AML-193 (cell line): Measurements from ENCODE around the gene NMBR.
"Not testable (repeated sequence)": the region's sequence is repeated elsewhere in the genome, so short reads cannot be mapped to it uniquely, and the experiment has no call there.

Experiments
- DNase-seq, 2 experiments: peaks; one replicate each; lab custom pipeline; 2025; lab: John Stamatoyannopoulos, UW

Gene NMBR

DNA sequence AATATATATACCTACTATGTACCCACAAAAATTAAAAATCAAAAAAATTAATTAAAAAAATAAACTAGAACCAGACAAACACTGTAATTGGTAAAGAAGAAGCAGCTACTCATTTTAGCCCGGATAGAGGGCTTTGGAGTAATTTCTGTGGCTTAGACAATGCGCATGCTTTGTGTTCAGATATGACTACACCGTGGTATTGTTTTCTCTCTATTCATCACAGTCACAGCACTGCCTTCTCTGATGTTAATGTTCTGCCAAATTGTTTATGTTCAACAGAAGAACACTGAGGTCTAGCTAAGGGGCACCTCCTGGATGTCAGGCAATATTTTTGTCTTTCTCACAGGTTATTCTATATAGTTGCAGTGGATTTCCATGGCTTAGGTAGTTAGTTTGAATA is 91.7 kb downstream of the NMBR start:
- no peak for DNase-seq

- DNase-seq = no peak
Observed at GRCh38 chr6:142051404-142051803, 95.5 kb downstream of the NMBR start.

DNA sequence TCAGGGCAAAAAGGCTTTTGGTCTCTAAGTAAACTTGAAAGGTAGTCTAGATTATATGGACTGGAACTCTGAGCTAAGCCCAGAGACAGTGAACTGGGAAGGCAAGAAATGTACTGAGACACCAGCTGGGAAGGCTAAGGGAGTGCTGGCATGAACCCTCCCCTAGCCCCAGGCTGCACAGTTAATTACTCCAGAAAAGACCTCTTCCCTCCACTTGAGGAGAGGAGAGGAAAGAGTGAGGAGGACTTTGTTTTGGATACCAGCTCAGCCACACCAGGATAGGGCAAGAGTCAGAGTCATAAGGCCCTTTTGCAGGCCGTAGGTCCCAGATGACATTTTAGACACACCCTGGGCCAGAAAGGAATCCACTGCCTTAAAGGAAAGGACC is 98.3 kb downstream of the NMBR start:
- no peak for DNase-seq

DNA sequence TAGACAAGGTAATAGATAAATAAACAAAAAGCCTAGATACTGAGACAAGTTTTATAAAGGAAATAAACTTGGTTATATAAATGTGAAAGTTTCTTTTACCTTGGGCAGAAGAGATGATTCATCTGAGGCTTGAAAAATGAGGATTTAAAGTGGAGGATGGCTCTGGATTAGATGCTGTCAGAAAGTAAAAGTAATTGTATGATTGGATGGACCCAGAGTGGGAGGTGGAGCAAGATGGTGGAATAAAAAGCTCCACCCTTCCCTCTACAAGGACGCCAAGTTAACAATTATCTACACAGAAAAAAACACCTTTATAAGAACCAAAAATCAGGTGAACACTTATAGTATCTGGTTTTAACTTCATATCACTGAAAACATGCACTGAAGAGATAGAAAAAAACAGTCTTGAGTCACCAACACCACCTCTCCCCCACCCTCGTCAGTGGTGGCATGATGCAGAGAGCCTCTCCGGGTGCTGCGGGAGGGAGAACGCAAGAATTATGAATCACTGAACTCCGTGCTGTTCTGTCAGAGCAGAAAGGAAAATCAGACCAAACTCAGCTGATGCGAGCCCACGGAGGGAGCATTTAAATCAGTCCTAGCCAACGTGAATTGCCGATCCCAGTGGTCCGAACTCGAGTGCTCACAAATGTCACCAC is 98.9 kb downstream of the NMBR start:
- no peak for DNase-seq

DNA sequence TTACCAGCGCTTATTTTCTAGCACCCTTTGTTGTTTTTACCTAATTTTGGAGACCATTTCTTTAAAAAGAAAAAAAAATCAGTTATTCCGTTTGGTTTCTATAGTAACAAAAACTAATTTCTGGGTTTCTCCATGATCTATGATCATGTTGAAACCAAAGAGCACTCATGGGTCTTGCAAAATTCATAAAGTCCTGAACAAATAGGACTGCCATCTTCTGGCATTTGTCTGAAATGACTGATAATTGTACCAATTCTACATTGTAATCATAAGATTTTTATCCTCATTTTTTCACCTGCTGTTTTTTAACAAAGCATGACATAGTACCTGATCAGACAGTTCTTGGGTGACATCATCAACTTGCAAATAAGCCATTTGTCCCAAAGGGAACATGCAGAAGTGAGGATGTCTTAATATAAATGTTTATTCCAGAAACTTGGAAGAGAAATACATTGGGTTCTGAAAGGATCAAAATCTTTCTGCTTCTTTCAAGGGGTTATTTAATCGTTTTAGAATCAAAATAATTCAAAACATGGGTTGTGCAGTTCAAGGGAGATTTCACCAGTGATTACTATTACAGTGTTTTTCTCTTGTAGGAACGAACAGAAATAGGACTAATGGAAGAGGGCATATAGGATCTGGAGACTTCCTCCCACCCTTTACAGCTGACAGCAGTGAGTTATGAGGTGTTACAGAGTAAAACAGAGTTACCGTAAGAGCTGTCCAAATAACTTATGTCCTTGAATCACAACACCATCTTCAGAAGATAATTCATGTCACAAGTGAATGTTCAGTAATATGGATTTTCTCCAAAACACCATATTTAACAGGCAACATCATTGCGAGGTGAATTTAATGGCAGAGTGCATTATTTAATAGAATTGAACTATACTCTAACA is 101.3 kb downstream of the NMBR start:
- peak; percentile 8 to 38 for DNase-seq

DNA sequence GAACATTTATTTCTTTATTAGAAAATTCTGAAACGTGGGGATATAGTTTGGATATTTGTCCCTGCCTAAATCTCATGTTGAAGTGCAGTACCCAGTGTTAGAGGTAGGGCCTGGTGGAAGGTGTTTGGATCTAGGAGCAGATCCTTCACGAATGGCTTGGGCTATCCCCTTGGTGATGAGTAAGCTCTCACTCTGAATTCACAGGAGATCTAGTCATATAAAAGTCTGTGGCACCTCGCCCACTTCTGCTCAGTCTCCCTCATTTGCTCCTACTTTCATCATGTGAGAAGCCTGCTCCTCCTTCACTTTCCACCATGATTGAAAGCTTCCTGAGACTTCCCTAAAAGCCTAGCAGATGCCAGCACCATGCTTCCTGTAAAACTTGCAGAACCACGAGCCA is 111.0 kb downstream of the NMBR start:
- DNase-seq = no peak

DNA sequence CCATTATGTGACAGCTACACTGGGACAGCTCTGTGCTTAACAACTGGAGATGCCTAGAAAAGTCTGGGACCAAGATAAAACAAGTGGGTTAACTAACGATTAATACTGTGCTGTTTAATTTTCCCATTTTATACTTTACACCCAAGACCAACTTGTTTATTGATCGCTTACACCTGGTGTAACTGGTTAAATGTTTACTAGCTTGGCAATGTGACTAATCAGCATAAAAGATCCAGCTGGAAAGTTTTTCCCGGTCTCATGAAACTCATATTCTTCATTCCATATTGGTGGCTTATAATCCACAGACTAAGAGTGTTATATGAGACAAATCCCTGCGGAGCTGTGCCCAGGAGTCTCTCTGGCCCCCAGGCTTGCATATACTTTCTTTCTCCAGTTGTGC is 115.9 kb downstream of the NMBR start:
- DNase-seq = no peak

- no peak for DNase-seq
Observed at GRCh38 chr6:142030115-142030619, 116.8 kb downstream of the NMBR start.

DNA sequence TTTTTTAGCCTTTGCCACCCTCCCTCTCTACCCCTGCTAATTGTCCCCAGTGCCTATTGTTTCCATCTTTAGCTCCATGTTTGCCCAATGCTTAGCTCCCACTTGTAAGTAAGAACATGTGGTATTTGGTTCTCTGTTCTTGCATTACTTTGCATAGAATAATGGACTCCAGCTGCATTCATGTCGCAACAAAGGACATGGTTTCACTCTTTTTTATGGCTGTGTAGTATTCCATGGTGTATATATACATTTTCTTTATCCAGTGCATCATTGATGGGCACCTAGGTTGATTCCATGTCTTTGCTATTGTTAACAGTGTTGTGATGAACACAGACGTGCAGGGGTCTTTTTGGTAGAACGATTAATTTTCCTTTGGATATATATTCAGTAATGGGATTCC is 118.4 kb downstream of the NMBR start:
- no peak for DNase-seq

GRCh38 chr6:142027804-142028203 is 119.1 kb downstream of the NMBR start:
- DNase-seq = not testable (repeated sequence)

DNA sequence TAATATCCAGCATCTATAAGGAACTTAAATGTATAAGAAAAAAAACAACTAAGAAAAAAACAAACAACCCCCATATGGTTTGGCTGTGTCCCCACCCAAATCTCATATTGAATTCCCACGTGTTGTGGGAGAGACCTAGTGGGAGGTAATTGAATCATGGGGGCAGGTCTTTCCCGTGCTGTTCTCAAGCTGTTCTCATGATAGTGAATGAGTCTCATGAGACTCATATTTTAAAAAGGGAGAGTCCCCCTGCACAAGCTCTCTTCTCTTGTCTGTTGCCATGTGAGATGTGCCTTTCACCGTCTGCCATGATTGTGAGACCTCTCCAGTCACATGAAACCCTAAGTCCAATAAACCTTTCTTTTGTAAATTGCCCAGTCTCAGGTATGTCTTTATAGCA is 119.8 kb downstream of the NMBR start:
- DNase-seq = no peak

DNA sequence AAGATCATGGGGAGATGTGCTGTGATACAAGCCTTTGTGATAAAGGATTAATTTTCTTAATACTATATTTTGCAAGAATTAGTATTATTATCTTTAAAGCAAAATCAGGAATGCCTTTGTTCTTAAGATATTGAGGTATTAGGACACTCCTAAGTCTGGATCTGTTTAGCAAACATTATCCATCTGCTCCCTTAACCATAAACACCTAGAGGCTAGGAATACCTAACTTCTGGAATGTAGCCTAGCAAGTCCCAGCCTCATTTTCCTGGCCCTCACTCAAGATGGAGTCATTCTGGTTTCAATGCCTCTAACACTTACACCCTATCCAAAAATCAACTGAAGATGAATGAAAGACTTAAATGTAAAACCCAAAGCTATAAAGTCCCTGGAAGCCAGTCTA is 120.5 kb downstream of the NMBR start:
- no peak for DNase-seq
